ENCODE data around the gene GOLGA1. TPM values are rescaled to one million over a fixed set of nuclear protein-coding genes. Genes with fewer than 3 reads are reported as not detected.
A peak's percentile ranks its signal among the peaks of the same experiment; 100 is the strongest.

The GOLGA1 gene
- polyA plus RNA-seq, 1 donor (not counting 4 experiments of a cell fraction or from before 2014, with no cell fraction given): 7.4 TPM

DNA sequence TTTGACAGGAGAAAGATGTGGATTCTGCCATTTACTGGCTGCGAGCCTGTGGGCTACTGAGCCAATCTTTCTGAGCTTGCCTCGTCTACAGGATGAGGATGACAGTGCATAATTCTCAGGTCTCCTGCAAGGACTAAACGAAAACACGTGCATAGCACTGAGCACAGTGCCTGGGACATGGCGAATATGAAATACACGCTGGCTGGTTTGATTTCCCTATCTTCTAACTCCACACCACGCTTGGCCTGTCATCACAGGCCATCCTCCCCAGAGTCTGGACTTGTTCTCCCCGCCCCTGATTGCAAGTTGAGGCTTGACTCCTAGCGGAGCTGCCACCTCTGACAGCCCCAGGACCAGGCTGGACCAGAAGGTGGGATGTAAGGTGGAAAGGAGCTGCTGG is 41.0 kb downstream of the GOLGA1 start:
- Histone ChIP-seq H3K9me3 (ENCODE audit: control insufficient read depth, low read depth, low read length) (no peaks in the 10 kb centered on the region), H3K4me2 (ENCODE audit: control insufficient read depth, extremely low read depth, insufficient read depth, low read depth, low read length) (no peak overlapping the region), H4K20me1 (ENCODE audit: control insufficient read depth, extremely low read depth, insufficient read depth, low read length) (no peaks in the 10 kb centered on the region), H3K4me1 (ENCODE audit: control insufficient read depth, extremely low read depth, insufficient read depth, low read length) (peaks cover 13% of the 10 kb centered on the region), H3K9me1 (ENCODE audit: control insufficient read depth, extremely low read depth, insufficient read depth, low read length) (no peaks in the 10 kb centered on the region), H3K4me3 (ENCODE audit: control insufficient read depth in 2 of 3, extremely low read depth in 1 of 3, insufficient read depth in 2 of 3, low read depth in 1 of 3, low read length in 3 of 3) (no peak overlapping the region), H2AFZ (ENCODE audit: control insufficient read depth, low read length) (no peak overlapping the region), H3K9ac (ENCODE audit: control insufficient read depth, extremely low read depth, insufficient read depth, low read length) (no peak overlapping the region), H3K79me2 (ENCODE audit: control insufficient read depth, insufficient read depth, low read length) (no peaks in the 10 kb centered on the region), H3K36me3 (ENCODE audit: control insufficient read depth in 2 of 2, extremely low read depth in 1 of 2, insufficient read depth in 2 of 2, low read length in 2 of 2) (peaks cover 5 to 6% of the 10 kb centered on the region in 2 experiments), H3K27ac (ENCODE audit: control insufficient read depth, insufficient read depth, low read length) (no peak overlapping the region), H3K27me3 (ENCODE audit: control insufficient read depth, extremely low read depth, insufficient read depth, low read length) (no peaks in the 10 kb centered on the region)
- DNase-seq (ENCODE audit: low read depth, low spot score) (no peak), FAIRE-seq (peak; percentile 29)
- dilution Hi-C loops (cut with MboI; ENCODE audit: extremely low pct_ligation_motif_present, low sequenced_read_pairs): no loop called here
- TF ChIP-seq CTCF (optimal IDR thresholded peaks at IDR 0.05 in 1 of 3, IDR thresholded peaks at IDR 0.05 in 1 of 3, conservative IDR thresholded peaks at IDR 0.05 in 1 of 3; ENCODE audit: extremely low read depth in 1 of 3, insufficient read depth in 2 of 3, low read length in 3 of 3) (no peak), EZH2 (IDR thresholded peaks at IDR 0.05; ENCODE audit: low read length) (no peak)

GRCh38 chr9:124897570-124898460 is 43.1 kb downstream of the GOLGA1 start:
- dilution Hi-C loops (cut with MboI; ENCODE audit: extremely low pct_ligation_motif_present, low sequenced_read_pairs): no loop called here
- Histone ChIP-seq H3K9me1 (ENCODE audit: control insufficient read depth, extremely low read depth, insufficient read depth, low read length) (no peaks in the 10 kb centered on the region), H3K4me1 (ENCODE audit: control insufficient read depth, extremely low read depth, insufficient read depth, low read length) (peaks cover 13% of the 10 kb centered on the region), H2AFZ (ENCODE audit: control insufficient read depth, low read length) (no peak overlapping the region), H3K4me2 (ENCODE audit: control insufficient read depth, extremely low read depth, insufficient read depth, low read depth, low read length) (no peak overlapping the region), H3K27me3 (ENCODE audit: control insufficient read depth, extremely low read depth, insufficient read depth, low read length) (no peaks in the 10 kb centered on the region), H3K27ac (ENCODE audit: control insufficient read depth, insufficient read depth, low read length) (no peak overlapping the region), H4K20me1 (ENCODE audit: control insufficient read depth, extremely low read depth, insufficient read depth, low read length) (no peaks in the 10 kb centered on the region), H3K79me2 (ENCODE audit: control insufficient read depth, insufficient read depth, low read length) (no peaks in the 10 kb centered on the region), H3K36me3 (ENCODE audit: control insufficient read depth in 2 of 2, extremely low read depth in 1 of 2, insufficient read depth in 2 of 2, low read length in 2 of 2) (peaks cover 10 to 11% of the 10 kb centered on the region in 2 experiments), H3K4me3 (ENCODE audit: control insufficient read depth in 2 of 3, extremely low read depth in 1 of 3, insufficient read depth in 2 of 3, low read depth in 1 of 3, low read length in 3 of 3) (no peak overlapping the region), H3K9me3 (ENCODE audit: control insufficient read depth, low read depth, low read length) (no peaks in the 10 kb centered on the region), H3K9ac (ENCODE audit: control insufficient read depth, extremely low read depth, insufficient read depth, low read length) (no peak overlapping the region)
- TF ChIP-seq EZH2 (IDR thresholded peaks at IDR 0.05; ENCODE audit: low read length): no peak
- TF ChIP-seq CTCF (optimal IDR thresholded peaks at IDR 0.05 in 1 of 3, IDR thresholded peaks at IDR 0.05 in 1 of 3, conservative IDR thresholded peaks at IDR 0.05 in 1 of 3; ENCODE audit: extremely low read depth in 1 of 3, insufficient read depth in 2 of 3, low read length in 3 of 3): no peak
- no peak for FAIRE-seq
- no peak for DNase-seq (ENCODE audit: low read depth, low spot score)
